ENCODE results near the gene CSNK2B.

CSNK2B gene

GRCh38 chr6:31662124-31662723, 3.7 kb upstream of the CSNK2B start:
- Histone ChIP-seq H3K4me3 (ENCODE audit: low read length) (no peak overlapping the region), H3K9me2 (replicated peaks; ENCODE audit: insufficient read depth, low read length) (no peaks in the 10 kb centered on the region), H3K27me3 (replicated peaks; ENCODE audit: insufficient read depth, low read length) (no peaks in the 10 kb centered on the region), H3K4me1 (ENCODE audit: low read length) (peaks cover 40% of the 10 kb centered on the region), H3K9me3 (replicated peaks; ENCODE audit: insufficient read depth, low read length) (no peaks in the 10 kb centered on the region), H3K4me2 (ENCODE audit: low read depth, low read length) (no peak overlapping the region), H4K20me1 (ENCODE audit: insufficient read depth, low read length) (no peaks in the 10 kb centered on the region), H3K79me2 (ENCODE audit: low read length) (peaks cover 72% of the 10 kb centered on the region), H3K27ac (ENCODE audit: low read length) (no peak overlapping the region; the same call in 1 of the 2 replicates), H2AFZ (ENCODE audit: low read length) (no peak overlapping the region), H3K36me3 (replicated peaks; ENCODE audit: insufficient read depth, low read length) (no peaks in the 10 kb centered on the region), H3K9ac (ENCODE audit: low read length) (no peak overlapping the region), H3F3A (ENCODE audit: insufficient read depth, low read length) (peaks cover 20% of the 10 kb centered on the region)
- DNase-seq = no peak
- TF ChIP-seq, protein P1, sequence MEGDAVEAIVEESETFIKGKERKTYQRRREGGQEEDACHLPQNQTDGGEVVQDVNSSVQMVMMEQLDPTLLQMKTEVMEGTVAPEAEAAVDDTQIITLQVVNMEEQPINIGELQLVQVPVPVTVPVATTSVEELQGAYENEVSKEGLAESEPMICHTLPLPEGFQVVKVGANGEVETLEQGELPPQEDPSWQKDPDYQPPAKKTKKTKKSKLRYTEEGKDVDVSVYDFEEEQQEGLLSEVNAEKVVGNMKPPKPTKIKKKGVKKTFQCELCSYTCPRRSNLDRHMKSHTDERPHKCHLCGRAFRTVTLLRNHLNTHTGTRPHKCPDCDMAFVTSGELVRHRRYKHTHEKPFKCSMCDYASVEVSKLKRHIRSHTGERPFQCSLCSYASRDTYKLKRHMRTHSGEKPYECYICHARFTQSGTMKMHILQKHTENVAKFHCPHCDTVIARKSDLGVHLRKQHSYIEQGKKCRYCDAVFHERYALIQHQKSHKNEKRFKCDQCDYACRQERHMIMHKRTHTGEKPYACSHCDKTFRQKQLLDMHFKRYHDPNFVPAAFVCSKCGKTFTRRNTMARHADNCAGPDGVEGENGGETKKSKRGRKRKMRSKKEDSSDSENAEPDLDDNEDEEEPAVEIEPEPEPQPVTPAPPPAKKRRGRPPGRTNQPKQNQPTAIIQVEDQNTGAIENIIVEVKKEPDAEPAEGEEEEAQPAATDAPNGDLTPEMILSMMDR (IDR thresholded peaks at IDR 0.05; ENCODE audit: low read length) = no peak
- TF ChIP-seq EZH2 (optimal IDR thresholded peaks at IDR 0.05; ENCODE audit: low read depth, low read length) (no peak), EZH2phosphoT487 (IDR thresholded peaks at IDR 0.05; ENCODE audit: low read length) (no peak)

DNA sequence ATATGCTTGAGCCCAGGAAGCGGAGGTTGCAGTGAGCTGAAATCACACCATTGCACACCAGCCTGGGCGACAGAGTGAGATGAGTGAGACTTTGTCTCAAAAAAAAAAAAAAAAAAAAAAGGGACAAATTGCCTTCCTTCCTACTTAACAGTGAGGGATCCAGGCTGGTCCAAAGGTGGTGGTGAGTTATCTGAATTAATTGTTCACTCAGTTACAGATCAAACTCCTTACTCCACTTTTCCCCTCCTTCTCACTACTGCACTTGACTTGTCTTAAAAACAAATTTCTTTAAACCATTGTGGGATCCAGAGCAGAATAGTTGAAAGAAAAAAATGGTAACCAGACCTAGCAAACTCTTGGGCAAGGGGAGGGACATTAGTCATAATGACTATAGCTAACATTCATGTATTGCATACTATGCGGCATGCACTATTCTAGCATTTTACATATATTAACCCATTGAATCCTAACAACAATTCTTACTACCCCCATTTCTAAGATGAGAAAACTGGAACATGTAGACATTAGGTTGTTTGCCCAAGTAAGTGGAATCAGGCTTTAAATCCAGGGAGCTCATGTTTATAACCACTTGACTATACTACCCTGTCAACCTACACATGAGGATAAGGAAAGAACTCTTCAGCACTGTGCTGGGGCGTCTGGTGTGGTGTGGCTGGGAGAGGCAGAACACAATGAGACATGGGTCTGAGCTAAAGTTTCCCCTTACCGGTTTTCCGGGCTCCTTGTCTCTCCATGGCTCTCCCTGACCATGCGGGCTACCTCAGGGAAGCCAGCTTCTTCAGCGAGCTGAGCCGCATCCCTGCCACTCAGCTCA, 2.5 kb upstream of the CSNK2B start:
- TF ChIP-seq, protein P1 (IDR thresholded peaks at IDR 0.05; ENCODE audit: low read length) = no peak
- DNase-seq = no peak
- no peaks in the 10 kb centered on the region for H3K9me3 ChIP-seq (replicated peaks; ENCODE audit: insufficient read depth, low read length)
- H3K27me3 ChIP-seq (replicated peaks; ENCODE audit: insufficient read depth, low read length) = no peaks in the 10 kb centered on the region
- peaks cover 6% of the 10 kb centered on the region; the same call in 1 of the 2 replicates for H3K36me3 ChIP-seq (replicated peaks; ENCODE audit: insufficient read depth, low read length)
- H3K79me2 ChIP-seq (ENCODE audit: low read length) = peaks cover 78% of the 10 kb centered on the region
- peak overlapping the region; percentile 100; the same call in 1 of the 2 replicates for H3K9ac ChIP-seq (ENCODE audit: low read length)
- peaks cover 40% of the 10 kb centered on the region for H3K4me1 ChIP-seq (ENCODE audit: low read length)
- H3F3A ChIP-seq (ENCODE audit: insufficient read depth, low read length) = peaks cover 20% of the 10 kb centered on the region
- no peak overlapping the region for H2AFZ ChIP-seq (ENCODE audit: low read length)
- no peaks in the 10 kb centered on the region for H3K9me2 ChIP-seq (replicated peaks; ENCODE audit: insufficient read depth, low read length)
- H3K4me2 ChIP-seq (ENCODE audit: low read depth, low read length) = peak overlapping the region; percentile 97
- peak overlapping the region; percentile 99 for H3K4me3 ChIP-seq (ENCODE audit: low read length)
- H4K20me1 ChIP-seq (ENCODE audit: insufficient read depth, low read length) = no peaks in the 10 kb centered on the region
- no peak overlapping the region for H3K27ac ChIP-seq (ENCODE audit: low read length)

- Histone ChIP-seq H3K4me2 (ENCODE audit: low read depth, low read length) (peak overlapping the region; percentile 97), H3K4me1 (ENCODE audit: low read length) (peaks cover 36% of the 10 kb centered on the region), H3K9ac (ENCODE audit: low read length) (peak overlapping the region; percentile 100), H3F3A (ENCODE audit: insufficient read depth, low read length) (peaks cover 20% of the 10 kb centered on the region), H3K36me3 (replicated peaks; ENCODE audit: insufficient read depth, low read length) (peaks cover 13% of the 10 kb centered on the region), H3K27ac (ENCODE audit: low read length) (peak overlapping the region; percentile 99; the same call in 1 of the 2 replicates), H2AFZ (ENCODE audit: low read length) (peak overlapping the region; percentile 82; the same call in 1 of the 2 replicates), H3K9me2 (replicated peaks; ENCODE audit: insufficient read depth, low read length) (no peaks in the 10 kb centered on the region), H3K27me3 (replicated peaks; ENCODE audit: insufficient read depth, low read length) (no peaks in the 10 kb centered on the region), H3K4me3 (ENCODE audit: low read length) (peak overlapping the region; percentile 99), H4K20me1 (ENCODE audit: insufficient read depth, low read length) (no peaks in the 10 kb centered on the region), H3K79me2 (ENCODE audit: low read length) (peaks cover 78% of the 10 kb centered on the region), H3K9me3 (replicated peaks; ENCODE audit: insufficient read depth, low read length) (no peaks in the 10 kb centered on the region)
- TF ChIP-seq EZH2phosphoT487 (IDR thresholded peaks at IDR 0.05; ENCODE audit: low read length) = no peak
- TF ChIP-seq, protein P1 (IDR thresholded peaks at IDR 0.05; ENCODE audit: low read length) = no peak
- no peak for TF ChIP-seq EZH2 (optimal IDR thresholded peaks at IDR 0.05; ENCODE audit: low read depth, low read length)
- DNase-seq = peak; percentile 10
Measured at GRCh38 chr6:31663961-31664789, 1.7 kb upstream of the CSNK2B start.
